ENCODE measurements around the gene ARL3.

DNA sequence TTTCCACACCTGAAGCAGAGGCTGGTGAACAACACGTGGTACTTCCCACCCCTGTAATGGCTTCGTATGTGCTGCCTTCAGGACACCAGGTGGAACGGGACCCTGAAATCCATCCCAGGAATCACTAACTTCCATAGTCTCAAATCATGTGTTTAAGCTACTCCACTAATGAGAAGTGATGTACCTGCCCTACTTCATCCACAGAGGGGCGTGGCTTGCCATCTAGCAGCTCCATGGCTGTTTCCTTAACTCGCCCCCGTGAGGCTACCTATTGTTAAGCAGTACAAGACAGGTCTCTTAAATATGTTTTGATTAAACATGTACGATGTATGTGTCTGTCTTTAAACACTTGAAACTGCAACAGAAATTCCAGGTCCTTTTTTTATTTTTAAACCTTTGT lies 31.8 kb downstream of the ARL3 start:
- no peak for TF ChIP-seq EZH2 (IDR thresholded peaks at IDR 0.05; ENCODE audit: low read length, missing control alignments)
- TF ChIP-seq, protein P1, sequence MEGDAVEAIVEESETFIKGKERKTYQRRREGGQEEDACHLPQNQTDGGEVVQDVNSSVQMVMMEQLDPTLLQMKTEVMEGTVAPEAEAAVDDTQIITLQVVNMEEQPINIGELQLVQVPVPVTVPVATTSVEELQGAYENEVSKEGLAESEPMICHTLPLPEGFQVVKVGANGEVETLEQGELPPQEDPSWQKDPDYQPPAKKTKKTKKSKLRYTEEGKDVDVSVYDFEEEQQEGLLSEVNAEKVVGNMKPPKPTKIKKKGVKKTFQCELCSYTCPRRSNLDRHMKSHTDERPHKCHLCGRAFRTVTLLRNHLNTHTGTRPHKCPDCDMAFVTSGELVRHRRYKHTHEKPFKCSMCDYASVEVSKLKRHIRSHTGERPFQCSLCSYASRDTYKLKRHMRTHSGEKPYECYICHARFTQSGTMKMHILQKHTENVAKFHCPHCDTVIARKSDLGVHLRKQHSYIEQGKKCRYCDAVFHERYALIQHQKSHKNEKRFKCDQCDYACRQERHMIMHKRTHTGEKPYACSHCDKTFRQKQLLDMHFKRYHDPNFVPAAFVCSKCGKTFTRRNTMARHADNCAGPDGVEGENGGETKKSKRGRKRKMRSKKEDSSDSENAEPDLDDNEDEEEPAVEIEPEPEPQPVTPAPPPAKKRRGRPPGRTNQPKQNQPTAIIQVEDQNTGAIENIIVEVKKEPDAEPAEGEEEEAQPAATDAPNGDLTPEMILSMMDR (conservative IDR thresholded peaks at IDR 0.05 in 1 of 2, IDR thresholded peaks at IDR 0.05 in 1 of 2; ENCODE audit: low read depth in 1 of 2, low read length in 2 of 2) = no peak
